GM12878 (cell line): ENCODE measurements around the gene NFYA. TPM values are rescaled to one million over a fixed set of nuclear protein-coding genes. Genes with fewer than 3 reads are reported as not detected.
A peak's percentile ranks its signal among the peaks of the same experiment; 100 is the strongest.

ENCODE experiments used
- ATAC-seq: fragments of 200-7000 bp; cut with Tn5 transposase; 3 replicates; pipeline ENCODE4 v1.9.1; 2020; ENCODE audit warnings: mild to moderate bottlenecking, moderate library complexity
- BruUV-seq: library from RNA; stranded (reverse); fragments of 400-500 nt; replicated peaks from 2 replicates; lab custom pipeline; 2021; lab: Mats Ljungman, UMichigan
- CTCF ChIA-PET: fragments of 300-600 bp; sonication (Branson Sonifier 250); formaldehyde crosslinking; extraction: SDS; loops from one replicate; lab custom pipeline; 2021; ENCODE audit warnings: inconsistent platforms; lab: Yijun Ruan, JAX
- POLR2A ChIA-PET: fragments of 350-600 bp; formaldehyde crosslinking; extraction: SDS; loops from one replicate; lab custom pipeline; 2021; ENCODE audit warnings: inconsistent platforms; lab: Charles Lee
- RAD21 ChIA-PET: fragments of 300-600 bp; sonication (Branson Sonifier 250); formaldehyde crosslinking; loops from one replicate; lab custom pipeline; 2023; ENCODE audit warnings: antibody characterized with exemption; ENCODE audit not compliant: unreplicated experiment; lab: Charles Lee
- SMC1A ChIA-PET: fragments of 300-600 bp; sonication (Branson Sonifier 250); formaldehyde crosslinking; loops from one replicate; lab custom pipeline; 2023; ENCODE audit not compliant: unreplicated experiment, uncharacterized antibody; lab: Charles Lee
- DNase-seq: peaks from one replicate; pipeline ENCODE4 v3.0.0-alpha.2; 2011; ENCODE audit warnings: low read depth, low spot score
- FAIRE-seq: peaks from 3 replicates; lab custom pipeline; 2011; peaks lifted over from hg19 to GRCh38; lab: Jason Lieb, UNC
- H2AFZ ChIP-seq: 2 replicates; pipeline ENCODE4 v1.6.0; 2011; ENCODE audit warnings: low read depth, low read length, control low read depth; ENCODE audit not compliant: control insufficient read depth
- H3K27ac ChIP-seq: 2 replicates; pipeline ENCODE4 v1.5.1; 2011; ENCODE audit warnings: control low read depth; ENCODE audit not compliant: control insufficient read depth, insufficient read depth
- H3K27me3 ChIP-seq, 2 experiments: replicated peaks in 1 of 2; 2 replicates each; pipeline versions ENCODE4 v1.6.0 to v1.6.1; 2011; ENCODE audit warnings: low read length in 1 of 2; ENCODE audit not compliant: control insufficient read depth in 2 of 2, insufficient read depth in 2 of 2
- H3K36me3 ChIP-seq, 2 experiments: 2 replicates each; pipeline ENCODE4 v1.5.1; 2011; ENCODE audit warnings: low read length in 1 of 2; ENCODE audit not compliant: control insufficient read depth in 2 of 2, insufficient read depth in 2 of 2
- H3K4me1 ChIP-seq: 2 replicates; pipeline ENCODE4 v1.6.1; 2011; ENCODE audit warnings: mild to moderate bottlenecking, low read length, moderate library complexity, mixed read lengths; ENCODE audit not compliant: control insufficient read depth, insufficient read depth
- H3K4me2 ChIP-seq: 2 replicates; pipeline ENCODE4 v1.6.0; 2011; ENCODE audit warnings: control low read depth; ENCODE audit not compliant: control insufficient read depth, insufficient read depth
- H3K4me3 ChIP-seq: fragments of 200-600 bp; sonication (generic); 2 replicates; pipeline ENCODE4 v1.5.1; 2016
- H3K79me2 ChIP-seq: 2 replicates; pipeline ENCODE4 v1.6.0; 2011; ENCODE audit warnings: low read length; ENCODE audit not compliant: control insufficient read depth, insufficient read depth
- H3K9ac ChIP-seq: 2 replicates; pipeline ENCODE4 v1.8.0; 2011; ENCODE audit warnings: low read length, control low read depth, mixed read lengths; ENCODE audit not compliant: control insufficient read depth, insufficient read depth
- H3K9me3 ChIP-seq: replicated peaks from 3 replicates; pipeline ENCODE4 v1.5.1; 2011; ENCODE audit warnings: mild to moderate bottlenecking, low read length; ENCODE audit not compliant: control insufficient read depth, insufficient read depth
- H4K20me1 ChIP-seq: 2 replicates; pipeline ENCODE4 v1.6.0; 2011; ENCODE audit not compliant: control insufficient read depth, insufficient read depth
- CEBPZ ChIP-seq: fragments of 150-350 bp; IDR thresholded peaks from 2 replicates; pipeline ENCODE4 v1.6.1; 2016; ENCODE audit warnings: low read depth, low read length
- GATAD2B ChIP-seq: fragments of 450-650 bp; conservative IDR thresholded peaks from 2 replicates; pipeline ENCODE4 v1.6.1; 2017; ENCODE audit warnings: low read depth, mild to moderate bottlenecking, moderate library complexity
- POLR2AphosphoS2 ChIP-seq: IDR thresholded peaks from 2 replicates; pipeline ENCODE4 v1.6.1; 2011; ENCODE audit warnings: low read depth, mild to moderate bottlenecking, low read length, improper control_type of control experiment, moderate library complexity
- ZNF217 ChIP-seq: fragments of 450-650 bp; IDR thresholded peaks from 2 replicates; pipeline ENCODE4 v1.6.1; 2017; ENCODE audit warnings: antibody characterized with exemption, mild to moderate bottlenecking
- ZNF24 ChIP-seq: fragments of 450-650 bp; IDR thresholded peaks from 2 replicates; pipeline ENCODE4 v1.6.1; 2017; ENCODE audit warnings: antibody characterized with exemption, mild to moderate bottlenecking
- ZSCAN29 ChIP-seq: fragments of 450-650 bp; IDR thresholded peaks from 2 replicates; pipeline ENCODE4 v1.6.1; 2017; ENCODE audit warnings: mild to moderate bottlenecking, moderate library complexity
- WGBS: methylation state at CpG from one replicate; pipeline ENCODE4 v1.1.6; 2016; ENCODE audit warnings: low lambda C conversion rate; ENCODE audit not compliant: insufficient replicate concordance, insufficient coverage; ENCODE audit errors: missing lambda C conversion rate; 5-methylcytosine and 5-hydroxymethylcytosine counted together
- in situ Hi-C: fragments of 300-500 bp; cut with MboI; formaldehyde crosslinking; loops from 9 replicates; pipeline ENCODE4 v1.14.3; 2018; ENCODE audit warnings: mixed read lengths
- intact Hi-C: fragments of 100-400 bp; cut with micrococcal nuclease; formaldehyde crosslinking; loops from one replicate; pipeline ENCODE4 v1.14.2; 2022; ENCODE audit not compliant: unreplicated experiment
- polyA plus RNA-seq, 11 experiments: library from polyadenylated mRNA; depleted of rRNA in 4 of 11; unstranded in 6 of 11; stranded (reverse) in 5 of 11; fragments of >200 nt; fragmentation: Nextera tagmentation in 4 of 11; fragmentation: Illumina TruSeq in 1 of 11; extraction: Ambion mirVana in 4 of 11; extraction: Trizol in 1 of 11; gene quantifications; 1 replicate in 1 of 11; 2 replicates in 10 of 11; pipeline versions ENCODE4 v1.2.1 to v1.2.3, GENCODE V29; 2011 to 2016; ENCODE audit warnings: inconsistent platforms in 2 of 11, missing spikeins in 2 of 11, low read depth in 1 of 11
- total RNA-seq, 4 experiments: library from RNA; depleted of rRNA in 3 of 4; stranded (reverse); fragments of >200 nt in 3 of 4; fragmentation: Illumina TruSeq in 1 of 4; extraction: Trizol in 1 of 4; gene quantifications; 2 replicates each; pipeline versions ENCODE4 v1.2.1 to v1.2.3, GENCODE V29; 2013 to 2021

NFYA gene
- total and polyA plus RNA-seq, 10 of the 15 experiments (the other 5 are each of a cell fraction or from before 2014, with no cell fraction given), result 6.4 to 36.5 (median 19.1) TPM

- TF ChIP-seq GATAD2B (no peak), ZNF24 (no peak), ZSCAN29 (no peak), CEBPZ (no peak)
Observed at GRCh38 chr6:41098366-41098765, 25.6 kb downstream of the NFYA start (continued).

- H3K27ac ChIP-seq, result no peak overlapping the region
- H3K4me2 ChIP-seq, result no peak overlapping the region
- in situ Hi-C loops, result no loop called here
- no peak for DNase-seq
- no peaks in the 10 kb centered on the region for H3K9me3 ChIP-seq
- peaks cover 7 to 32% of the 10 kb centered on the region in 2 experiments for H3K36me3 ChIP-seq
- CTCF ChIA-PET, result no interaction called here
- H2AFZ ChIP-seq, result no peak overlapping the region
- intact Hi-C loops, result no loop called here
- POLR2A ChIA-PET, result no interaction called here
- H3K27me3 ChIP-seq, result no peaks in the 10 kb centered on the region
- no TSS peak for BruUV-seq
- RAD21 ChIA-PET, result no interaction called here
- TF ChIP-seq ZNF217 (no peak), POLR2AphosphoS2 (0 out of 2 replicates have a peak, but pooled peaks have one; percentile 19)
- WGBS, result 98% methylated on average over 42 of the region's 42 CpGs
- no peak overlapping the region for H3K9ac ChIP-seq
- H3K79me2 ChIP-seq, result no peaks in the 10 kb centered on the region
- ATAC-seq, result no peak
- no peak overlapping the region for H3K4me3 ChIP-seq
- FAIRE-seq, result no peak
- H4K20me1 ChIP-seq, result no peaks in the 10 kb centered on the region
- H3K4me1 ChIP-seq, result no peaks in the 10 kb centered on the region
- SMC1A ChIA-PET, result interaction anchor here (1.0 kb wide), 1 partner anchor 82 kb away, joined by 4 read pairs; no protein-coding TSS in a partner anchor
Observed at GRCh38 chr6:41100871-41101287, 28.1 kb downstream of the NFYA start.
